ENCODE measurements around the gene PRKD1.
A peak's percentile ranks its signal among the peaks of the same experiment; 100 is the strongest.

The PRKD1 gene

DNA sequence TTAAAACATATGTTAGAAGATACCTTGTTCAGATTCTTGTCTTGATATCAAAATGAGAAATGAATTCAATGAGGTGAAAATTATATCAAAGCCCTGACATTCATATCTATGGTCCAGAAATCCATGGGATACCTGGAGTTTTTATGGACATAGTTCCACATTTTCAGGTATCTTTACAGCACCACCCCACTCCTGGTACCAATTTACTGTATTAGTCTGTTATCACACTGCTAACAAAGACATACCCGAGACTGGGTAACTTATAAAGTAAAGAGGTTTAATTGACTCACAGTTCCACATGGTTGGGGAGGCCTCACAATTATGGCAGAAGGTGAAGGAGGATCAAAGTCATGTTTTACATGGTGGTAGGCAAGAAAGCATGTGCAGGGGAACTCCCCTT, 361.5 kb downstream of the PRKD1 start:
- TF ChIP-seq, protein P1, sequence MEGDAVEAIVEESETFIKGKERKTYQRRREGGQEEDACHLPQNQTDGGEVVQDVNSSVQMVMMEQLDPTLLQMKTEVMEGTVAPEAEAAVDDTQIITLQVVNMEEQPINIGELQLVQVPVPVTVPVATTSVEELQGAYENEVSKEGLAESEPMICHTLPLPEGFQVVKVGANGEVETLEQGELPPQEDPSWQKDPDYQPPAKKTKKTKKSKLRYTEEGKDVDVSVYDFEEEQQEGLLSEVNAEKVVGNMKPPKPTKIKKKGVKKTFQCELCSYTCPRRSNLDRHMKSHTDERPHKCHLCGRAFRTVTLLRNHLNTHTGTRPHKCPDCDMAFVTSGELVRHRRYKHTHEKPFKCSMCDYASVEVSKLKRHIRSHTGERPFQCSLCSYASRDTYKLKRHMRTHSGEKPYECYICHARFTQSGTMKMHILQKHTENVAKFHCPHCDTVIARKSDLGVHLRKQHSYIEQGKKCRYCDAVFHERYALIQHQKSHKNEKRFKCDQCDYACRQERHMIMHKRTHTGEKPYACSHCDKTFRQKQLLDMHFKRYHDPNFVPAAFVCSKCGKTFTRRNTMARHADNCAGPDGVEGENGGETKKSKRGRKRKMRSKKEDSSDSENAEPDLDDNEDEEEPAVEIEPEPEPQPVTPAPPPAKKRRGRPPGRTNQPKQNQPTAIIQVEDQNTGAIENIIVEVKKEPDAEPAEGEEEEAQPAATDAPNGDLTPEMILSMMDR (conservative IDR thresholded peaks at IDR 0.05; ENCODE audit: low read depth, low read length), result no peak
- H3K4me3 ChIP-seq (ENCODE audit: low read depth, low read length), result no peak overlapping the region
- DNase-seq (ENCODE audit: low read depth), result no peak

DNA sequence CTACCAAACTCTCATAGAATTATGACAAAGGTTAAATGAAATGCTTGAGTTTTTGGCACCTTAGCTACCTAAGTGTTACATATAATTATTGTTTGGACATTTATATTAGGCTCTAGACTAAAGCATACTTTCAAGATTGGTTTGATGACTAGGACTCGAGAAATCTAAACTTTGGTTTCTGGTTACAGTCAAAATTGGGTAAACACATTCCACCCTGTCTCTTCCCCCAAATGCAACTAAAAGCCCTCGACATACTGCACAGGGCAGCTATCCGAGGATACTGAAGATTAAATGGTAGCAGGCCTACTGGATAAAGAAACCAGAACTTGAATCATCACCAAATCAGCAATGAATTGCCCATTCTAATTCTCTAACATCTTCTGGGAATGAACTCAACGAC, 369.1 kb downstream of the PRKD1 start:
- H3K4me3 ChIP-seq (ENCODE audit: low read depth, low read length), result no peak overlapping the region
- DNase-seq (ENCODE audit: low read depth), result peak; percentile 53
- TF ChIP-seq, protein P1 (conservative IDR thresholded peaks at IDR 0.05; ENCODE audit: low read depth, low read length), result no peak

DNA sequence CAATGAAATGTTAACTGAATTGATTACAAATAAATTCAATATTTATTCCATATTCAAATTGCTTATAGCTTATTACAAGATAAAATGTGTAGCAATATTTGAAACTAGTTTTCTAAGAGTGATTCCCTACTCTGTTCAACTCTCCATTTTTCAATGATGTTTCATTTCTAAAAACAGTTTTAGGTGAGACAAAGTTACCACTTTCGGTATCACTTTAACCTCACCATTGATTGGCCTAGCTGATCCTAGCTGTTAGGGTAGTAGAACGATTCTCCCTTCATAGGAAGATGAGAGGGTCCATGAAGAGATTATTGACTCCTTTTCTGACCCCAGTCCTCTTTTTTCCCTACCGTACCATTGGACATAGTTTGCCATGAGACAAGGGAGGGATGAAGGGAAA, 373.3 kb downstream of the PRKD1 start:
- TF ChIP-seq, protein P1 (conservative IDR thresholded peaks at IDR 0.05; ENCODE audit: low read depth, low read length), result no peak
- no peak overlapping the region for H3K4me3 ChIP-seq (ENCODE audit: low read depth, low read length)
- DNase-seq (ENCODE audit: low read depth), result no peak

DNA sequence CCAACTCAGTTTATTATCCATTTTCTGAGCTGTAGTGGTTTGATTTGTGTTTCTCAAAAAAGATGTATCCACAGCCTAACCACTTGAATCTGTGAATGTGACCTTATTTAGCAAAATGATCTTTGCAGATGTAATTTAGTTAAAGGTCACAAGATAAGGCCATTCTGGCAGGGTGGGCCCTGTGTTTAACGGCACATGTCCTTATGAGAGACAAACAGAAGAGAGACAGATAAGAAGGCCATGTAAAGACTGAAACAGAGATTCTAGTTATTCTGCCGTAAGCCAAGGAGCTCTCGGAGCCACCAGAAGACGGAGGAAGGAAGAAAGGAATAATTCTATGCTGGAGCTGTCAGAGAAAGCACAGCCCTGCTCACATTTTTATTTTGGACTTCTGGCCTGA, 374.2 kb downstream of the PRKD1 start:
- no peak for DNase-seq (ENCODE audit: low read depth)
- TF ChIP-seq, protein P1 (conservative IDR thresholded peaks at IDR 0.05; ENCODE audit: low read depth, low read length), result no peak

DNA sequence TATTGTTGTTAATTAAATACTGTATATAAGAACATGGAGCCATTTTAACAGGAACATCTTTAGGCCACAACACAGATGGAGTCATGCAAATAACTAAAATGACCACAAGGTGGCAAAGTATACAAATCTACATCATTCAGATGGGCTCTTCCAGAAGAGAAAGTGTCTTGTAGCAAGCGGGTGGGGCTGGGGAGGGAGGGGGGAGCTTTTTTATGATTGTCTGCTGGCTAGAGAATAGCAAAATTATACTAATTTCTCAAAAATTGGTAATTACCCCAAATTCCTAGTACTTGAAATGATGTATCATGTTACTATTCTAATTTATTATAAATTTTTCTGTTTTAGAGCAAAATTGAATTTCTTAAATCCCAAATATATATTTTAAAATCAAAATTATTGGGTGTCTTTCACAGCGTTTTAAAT, 378.7 kb downstream of the PRKD1 start:
- DNase-seq (ENCODE audit: low read depth), result peak; percentile 90
- no peak overlapping the region for H3K4me3 ChIP-seq (ENCODE audit: low read depth, low read length)
- TF ChIP-seq, protein P1 (conservative IDR thresholded peaks at IDR 0.05; ENCODE audit: low read depth, low read length), result peak; percentile 66

More for the DNA sequence above, 374.2 kb downstream of the PRKD1 start:
- H3K4me3 ChIP-seq (ENCODE audit: low read depth, low read length), result no peak overlapping the region

DNA sequence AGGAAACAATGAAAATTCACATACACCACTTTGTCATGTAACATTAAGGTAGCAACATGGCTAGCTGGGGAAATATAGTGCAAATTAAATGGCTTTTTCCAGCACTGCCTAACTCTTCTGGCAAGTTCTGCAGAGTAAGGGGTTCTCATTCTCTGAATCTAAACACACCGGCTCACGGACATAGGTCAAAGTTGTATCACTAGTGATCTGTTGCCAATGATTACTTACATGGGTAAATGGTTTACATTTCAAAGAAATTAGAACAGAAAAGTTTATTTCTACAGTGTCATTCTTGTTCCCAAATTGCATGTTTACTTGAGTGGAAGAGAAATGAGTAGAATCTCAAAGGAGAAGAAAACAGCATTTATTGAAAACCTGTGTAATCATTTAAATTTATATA, 381.9 kb downstream of the PRKD1 start:
- TF ChIP-seq, protein P1 (conservative IDR thresholded peaks at IDR 0.05; ENCODE audit: low read depth, low read length), result no peak
- no peak overlapping the region for H3K4me3 ChIP-seq (ENCODE audit: low read depth, low read length)
- DNase-seq (ENCODE audit: low read depth), result no peak

DNA sequence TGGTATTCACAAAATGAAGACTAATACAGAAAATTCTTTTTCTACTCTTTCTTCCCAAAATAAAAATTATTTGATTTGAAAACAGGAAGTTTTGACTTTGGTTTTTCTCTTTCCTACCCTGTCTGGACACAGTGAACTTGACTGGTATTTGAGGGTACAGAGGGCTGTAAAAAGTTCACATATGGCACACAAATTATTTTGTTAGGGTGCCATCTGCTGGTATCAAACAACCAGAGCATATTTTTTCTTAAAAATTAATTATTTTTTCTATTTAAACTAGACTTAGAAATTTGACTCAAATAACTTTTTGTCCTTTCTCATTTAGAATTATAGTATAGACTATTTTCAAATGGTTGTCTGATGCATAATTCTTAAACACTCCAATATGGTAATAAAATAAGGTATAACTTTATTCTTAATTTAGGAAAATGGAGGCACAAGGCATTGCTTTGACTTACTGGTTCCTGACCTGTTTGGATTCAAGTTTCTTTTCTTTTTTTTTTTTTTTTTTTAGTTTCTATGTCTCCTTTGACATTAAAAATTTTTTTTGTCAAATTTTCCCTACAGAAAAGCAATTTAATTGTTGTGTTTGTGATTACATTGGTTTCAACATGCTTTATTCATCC, 390.6 kb downstream of the PRKD1 start:
- DNase-seq (ENCODE audit: low read depth), result peak; percentile 57
- H3K4me3 ChIP-seq (ENCODE audit: low read depth, low read length), result no peak overlapping the region
- TF ChIP-seq, protein P1 (conservative IDR thresholded peaks at IDR 0.05; ENCODE audit: low read depth, low read length), result peak; percentile 54
